ENCODE results near the gene CCDC78. TPM values are rescaled to one million over a fixed set of nuclear protein-coding genes. Genes with fewer than 3 reads are reported as not detected.

The CCDC78 gene
- total RNA-seq, 1 experiment from 2014 or later: 10.0 TPM

GRCh38 chr16:733382-734207 lies 7.4 kb upstream of the CCDC78 start:
- no TSS peak for BruUV-seq (replicated peaks)

GRCh38 chr16:732936-733335 lies 6.7 kb upstream of the CCDC78 start:
- Mint-ChIP-seq H3K36me3 (ENCODE audit: insufficient read depth, unreplicated experiment) (peaks cover 58% of the 10 kb centered on the region), H3K4me3 (ENCODE audit: low read depth, unreplicated experiment) (no peak overlapping the region), H3K4me1 (ENCODE audit: low read depth, unreplicated experiment) (no peaks in the 10 kb centered on the region), H3K9me3 (ENCODE audit: low read depth, unreplicated experiment) (no peaks in the 10 kb centered on the region), H3K27ac (ENCODE audit: unreplicated experiment) (no peak overlapping the region), H3K27me3 (ENCODE audit: unreplicated experiment) (no peaks in the 10 kb centered on the region)
- CTCF ChIA-PET: interaction anchor here (0.7 kb wide), 1 partner anchor 52 kb away, joined by 3 read pairs; no protein-coding TSS in a partner anchor
- BruUV-seq (replicated peaks): no TSS peak
- intact Hi-C loops (cut with micrococcal nuclease; ENCODE audit: unreplicated experiment): no loop called here
- no peak for DNase-seq
- TF ChIP-seq CTCF (IDR thresholded peaks at IDR 0.05; ENCODE audit: unreplicated experiment): no peak

More at GRCh38 chr16:733382-734207, 7.4 kb upstream of the CCDC78 start:
- Mint-ChIP-seq H3K4me1 (ENCODE audit: low read depth, unreplicated experiment) (no peaks in the 10 kb centered on the region), H3K27ac (ENCODE audit: unreplicated experiment) (no peak overlapping the region), H3K9me3 (ENCODE audit: low read depth, unreplicated experiment) (no peaks in the 10 kb centered on the region), H3K36me3 (ENCODE audit: insufficient read depth, unreplicated experiment) (peaks cover 61% of the 10 kb centered on the region), H3K4me3 (ENCODE audit: low read depth, unreplicated experiment) (no peak overlapping the region), H3K27me3 (ENCODE audit: unreplicated experiment) (no peaks in the 10 kb centered on the region)
- DNase-seq: no peak
- no peak for TF ChIP-seq CTCF (IDR thresholded peaks at IDR 0.05; ENCODE audit: unreplicated experiment)
- intact Hi-C loops (cut with micrococcal nuclease; ENCODE audit: unreplicated experiment): no loop called here
- CTCF ChIA-PET: no interaction called here

GRCh38 chr16:732332-732731 lies 6.1 kb upstream of the CCDC78 start:
- Mint-ChIP-seq H3K4me3 (ENCODE audit: low read depth, unreplicated experiment) (no peak overlapping the region), H3K36me3 (ENCODE audit: insufficient read depth, unreplicated experiment) (peaks cover 59% of the 10 kb centered on the region), H3K4me1 (ENCODE audit: low read depth, unreplicated experiment) (no peaks in the 10 kb centered on the region), H3K27me3 (ENCODE audit: unreplicated experiment) (no peaks in the 10 kb centered on the region), H3K27ac (ENCODE audit: unreplicated experiment) (no peak overlapping the region), H3K9me3 (ENCODE audit: low read depth, unreplicated experiment) (no peaks in the 10 kb centered on the region)
- TF ChIP-seq CTCF (IDR thresholded peaks at IDR 0.05; ENCODE audit: unreplicated experiment): no peak
- BruUV-seq (replicated peaks): no TSS peak
- intact Hi-C loops (cut with micrococcal nuclease; ENCODE audit: unreplicated experiment): no loop called here
- no peak for DNase-seq
- CTCF ChIA-PET: interaction anchor here (0.7 to 1.2 kb wide), 2 partner anchors 9 to 52 kb away, joined by 3 read pairs; partner anchors contain the start of gene CIAO3

DNA sequence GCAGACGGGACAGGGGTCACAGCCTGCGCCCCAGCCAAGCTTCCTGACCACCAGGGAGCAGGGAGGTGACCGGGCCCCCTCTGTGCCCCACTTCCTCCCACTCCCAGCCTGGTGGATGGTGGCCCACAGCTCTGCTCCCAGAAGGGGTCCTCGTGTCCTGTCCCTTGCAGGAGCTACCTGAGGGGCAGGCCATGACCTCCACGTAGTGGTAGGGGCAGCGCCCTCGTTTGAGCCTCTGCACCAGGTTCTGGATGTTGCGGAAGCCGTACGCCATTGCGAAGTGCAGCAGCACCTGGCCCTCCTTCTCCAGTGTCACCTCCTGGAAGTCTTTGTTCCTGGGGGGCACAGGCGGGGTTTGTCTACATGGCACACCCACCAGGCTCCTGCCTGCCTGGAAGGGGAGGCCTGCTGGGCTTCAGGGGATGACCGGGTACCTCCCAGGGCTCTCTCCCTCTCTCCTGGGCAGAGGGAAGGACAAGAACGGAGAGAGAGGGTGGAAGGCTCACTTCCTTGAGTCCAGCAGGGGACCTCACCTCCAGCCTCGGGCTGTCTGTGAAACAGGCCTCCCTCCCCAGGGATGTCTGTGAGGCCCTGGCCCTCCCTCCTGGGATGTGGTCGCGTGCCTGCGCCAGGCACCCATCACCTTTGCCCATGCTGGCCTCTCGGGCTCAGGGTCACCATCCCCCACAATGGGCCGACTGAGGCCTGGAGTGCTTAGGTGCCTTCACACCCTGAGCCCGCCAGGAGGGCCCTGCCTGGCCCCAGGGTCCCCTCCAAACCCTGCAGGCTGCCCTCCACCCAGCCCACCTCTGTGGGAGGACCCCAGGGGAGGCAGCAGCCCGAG lies 4.6 kb upstream of the CCDC78 start:
- H3K4me1 Mint-ChIP-seq (ENCODE audit: low read depth, unreplicated experiment): no peaks in the 10 kb centered on the region
- no peak overlapping the region for H3K27ac Mint-ChIP-seq (ENCODE audit: unreplicated experiment)
- TF ChIP-seq CTCF (IDR thresholded peaks at IDR 0.05; ENCODE audit: unreplicated experiment): no peak
- DNase-seq: no peak
- no peak overlapping the region for H3K4me3 Mint-ChIP-seq (ENCODE audit: low read depth, unreplicated experiment)
- BruUV-seq (replicated peaks): no TSS peak
- CTCF ChIA-PET: interaction anchor here (0.6 to 1.2 kb wide), 2 partner anchors 10 to 23 kb away, joined by 3 to 5 read pairs; partner anchors contain the start of gene CIAO3
- no peaks in the 10 kb centered on the region for H3K27me3 Mint-ChIP-seq (ENCODE audit: unreplicated experiment)
- H3K36me3 Mint-ChIP-seq (ENCODE audit: insufficient read depth, unreplicated experiment): peaks cover 59% of the 10 kb centered on the region
- H3K9me3 Mint-ChIP-seq (ENCODE audit: low read depth, unreplicated experiment): no peaks in the 10 kb centered on the region
- intact Hi-C loops (cut with micrococcal nuclease; ENCODE audit: unreplicated experiment): no loop called here

All from Calu3 (cell line).